ENCODE data around the gene ALDH1A3.

ALDH1A3 gene

GRCh38 chr15:100958326-100959065, 78.9 kb downstream of the ALDH1A3 start:
- DNase-seq: no peak

DNA sequence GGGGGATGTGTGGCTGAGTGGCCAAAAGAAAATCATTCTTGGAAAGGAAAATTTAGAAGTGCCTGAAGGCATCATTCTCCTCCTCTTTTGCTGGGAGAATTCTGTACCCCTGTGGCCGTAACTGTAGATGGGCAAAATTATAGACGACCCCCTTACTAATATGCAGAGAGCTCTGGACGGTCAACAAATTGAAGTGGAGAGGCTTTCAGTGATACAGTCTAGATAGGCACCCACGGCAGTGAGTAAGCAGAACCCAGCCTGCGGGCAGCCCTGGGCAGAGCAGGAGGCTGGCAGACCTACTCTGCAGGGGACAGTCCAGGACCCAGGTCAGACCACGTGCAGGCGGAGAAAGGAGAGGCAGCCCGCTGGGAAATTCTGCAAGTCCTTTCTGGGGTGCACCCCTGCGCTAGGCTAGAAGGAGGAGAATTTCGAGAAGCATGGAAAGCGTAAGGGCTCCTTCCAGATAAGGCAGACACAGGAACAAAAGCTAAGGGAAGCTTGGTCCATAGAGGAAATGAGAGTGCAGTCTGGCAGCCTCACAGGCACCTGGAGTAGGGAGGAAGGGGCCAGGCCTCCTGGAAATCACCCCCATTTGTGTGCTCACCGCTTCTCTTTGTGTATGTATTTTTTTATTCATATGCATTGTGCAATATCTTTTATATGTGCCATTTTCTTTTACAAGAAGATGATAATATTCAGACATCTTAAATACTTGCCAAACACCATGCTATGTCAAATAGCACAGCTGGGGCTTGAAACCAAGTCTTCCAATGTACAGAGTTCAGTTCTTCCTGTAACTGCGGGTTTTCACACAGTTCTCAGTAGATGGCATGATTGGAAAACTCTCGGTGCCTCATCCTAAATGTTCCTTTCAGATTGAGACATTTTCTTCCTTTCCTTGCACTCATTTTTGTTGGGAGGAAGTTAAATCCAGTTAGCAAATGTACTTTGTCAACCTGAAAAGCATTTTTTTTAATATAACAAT, 79.7 kb downstream of the ALDH1A3 start:
- no peak for DNase-seq
